Measurements from ENCODE around the gene LGALS16.
"Not testable (repeated sequence)": the region's sequence is repeated elsewhere in the genome, so short reads cannot be mapped to it uniquely, and the experiment has no call there.

DNA sequence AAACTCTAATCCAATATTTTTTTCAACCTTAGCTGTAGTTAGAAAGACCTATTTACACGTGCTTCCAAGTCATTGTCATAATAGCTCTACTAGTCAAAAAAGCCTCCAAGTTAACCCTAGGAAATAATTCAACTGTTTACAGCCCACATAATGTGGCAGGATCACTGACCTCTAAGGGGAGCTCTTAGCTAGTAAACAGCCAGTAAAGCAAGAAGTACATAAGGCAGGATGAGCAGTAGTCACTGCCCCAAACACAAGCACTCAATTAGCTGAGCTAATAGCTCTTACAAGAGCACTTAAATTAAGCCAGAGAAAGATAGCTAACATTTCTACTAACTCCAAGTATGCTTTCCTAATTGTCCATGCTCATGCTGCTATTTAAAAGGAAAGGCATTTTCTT lies 18.1 kb downstream of the LGALS16 start:
- TF ChIP-seq POLR2A (IDR thresholded peaks at IDR 0.05; ENCODE audit: low read length); GATA1 (IDR thresholded peaks at IDR 0.05; ENCODE audit: low read depth, low read length): not testable (repeated sequence)

Data from erythroblast (primary cell).